Measurements from ENCODE around the gene CABYR. TPM values are rescaled to one million over a fixed set of nuclear protein-coding genes. Genes with fewer than 3 reads are reported as not detected.

The CABYR gene
- total and polyA plus RNA-seq, 7 donors = 0.04 to 1.2 (median 0.21) TPM; not detected in 4

DNA sequence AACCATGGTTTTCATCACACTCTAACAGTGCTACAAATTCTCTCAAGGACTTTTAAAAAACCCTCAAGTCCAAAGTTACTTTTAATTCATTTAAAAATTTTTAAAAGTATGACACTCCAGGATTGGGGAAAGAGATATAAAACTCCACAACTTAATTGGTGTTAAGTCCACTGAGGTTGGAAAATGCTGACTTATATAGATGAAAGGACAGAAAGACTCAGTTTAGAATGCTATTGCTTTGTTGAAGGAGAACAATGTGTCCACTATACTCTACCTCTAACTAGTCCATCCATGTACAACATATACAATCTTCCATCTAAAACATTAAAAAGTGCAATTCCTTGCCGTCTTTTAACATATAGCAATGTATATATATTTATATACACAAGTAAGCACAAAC, 41.2 kb downstream of the CABYR start:
- no peak for TF ChIP-seq CTCF (IDR thresholded peaks at IDR 0.05)

GRCh38 chr18:24181806-24182205, 42.9 kb downstream of the CABYR start:
- Histone ChIP-seq H3K9me3 (no peaks in the 10 kb centered on the region), H3K36me3 (ENCODE audit: insufficient read depth in 1 of 2, low read depth in 1 of 2) (peaks cover 0 to 37% of the 10 kb centered on the region in 2 donors), H3K4me1 (peaks cover 10% of the 10 kb centered on the region), H3K27me3 (ENCODE audit: insufficient read depth in 3 of 3, low read length in 2 of 3) (no peaks in the 10 kb centered on the region), H3K27ac (no peak overlapping the region), H3K4me3 (no peak overlapping the region)
- ATAC-seq (no peak), DNase-seq (no peak)
- WGBS, 3 donors = 62 to 74% (median 63%) methylated on average over 2 of the region's 2 CpGs
- TF ChIP-seq CTCF (IDR thresholded peaks at IDR 0.05) = no peak
- intact Hi-C loops (cut with DNase I) = loop anchor here in 1 of 2 donors (5.0 kb wide), 1 partner anchor 90 kb away; no protein-coding TSS in a partner anchor

More for the DNA sequence above, 41.2 kb downstream of the CABYR start:
- Histone ChIP-seq H3K36me3 (ENCODE audit: insufficient read depth in 1 of 2, low read depth in 1 of 2) (peaks cover 0 to 33% of the 10 kb centered on the region in 2 donors), H3K4me1 (peaks cover 12% of the 10 kb centered on the region), H3K27me3 (ENCODE audit: insufficient read depth in 3 of 3, low read length in 2 of 3) (no peaks in the 10 kb centered on the region), H3K9me3 (no peaks in the 10 kb centered on the region), H3K4me3 (no peak overlapping the region), H3K27ac (no peak overlapping the region)
- intact Hi-C loops (cut with DNase I) = loop anchor here in 1 of 2 donors (5.0 kb wide), 1 partner anchor 92 kb away; no protein-coding TSS in a partner anchor
- ATAC-seq (no peak), DNase-seq (no peak)
- 89 to 93% (median 92%) methylated on average over 1 of the region's 1 CpG for WGBS, 3 donors

- DNase-seq (no peak), ATAC-seq (no peak)
- WGBS, 3 donors = 96 to 99% (median 97%) methylated on average over 7 of the region's 7 CpGs
- Histone ChIP-seq H3K9me3 (no peaks in the 10 kb centered on the region), H3K4me3 (no peak overlapping the region), H3K4me1 (peaks cover 24% of the 10 kb centered on the region), H3K36me3 (ENCODE audit: insufficient read depth in 1 of 2, low read depth in 1 of 2) (peaks cover 0 to 8% of the 10 kb centered on the region in 2 donors), H3K27ac (no peak overlapping the region), H3K27me3 (ENCODE audit: insufficient read depth in 3 of 3, low read length in 2 of 3) (no peaks in the 10 kb centered on the region)
- intact Hi-C loops (cut with DNase I) = no loop called here
- TF ChIP-seq CTCF (IDR thresholded peaks at IDR 0.05) = no peak
Observed at GRCh38 chr18:24185805-24186204, 46.9 kb downstream of the CABYR start.

DNA sequence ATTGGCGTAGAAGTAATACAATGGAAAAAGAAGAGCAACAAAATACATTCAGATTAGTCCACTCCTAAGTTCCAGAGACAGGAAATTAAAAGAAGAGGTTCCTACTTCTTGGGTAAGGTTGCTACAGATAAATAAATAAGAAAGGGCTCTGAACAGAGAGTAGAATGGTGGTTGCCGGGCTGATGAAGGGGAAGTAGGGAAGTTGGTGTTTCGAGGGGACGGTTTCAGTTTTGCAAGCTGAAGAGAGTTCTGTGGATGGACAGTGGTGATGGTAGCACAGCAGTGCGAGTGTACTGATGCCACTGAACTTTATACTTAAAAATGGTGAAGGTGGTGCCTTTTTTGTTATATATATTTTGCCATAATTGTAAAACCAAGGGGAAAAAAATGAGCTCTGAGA, 48.2 kb downstream of the CABYR start:
- intact Hi-C loops (cut with DNase I) = no loop called here
- WGBS, 3 donors = 87 to 96% (median 91%) methylated on average over 5 of the region's 5 CpGs
- ATAC-seq = no peak
- H3K9me3 ChIP-seq = no peaks in the 10 kb centered on the region
- no peak for DNase-seq
- H3K27ac ChIP-seq = no peak overlapping the region
- TF ChIP-seq CTCF (IDR thresholded peaks at IDR 0.05) = no peak
- H3K4me3 ChIP-seq = no peak overlapping the region
- H3K4me1 ChIP-seq = peaks cover 35% of the 10 kb centered on the region
- peaks cover 0 to 4% of the 10 kb centered on the region in 2 donors for H3K36me3 ChIP-seq (ENCODE audit: insufficient read depth in 1 of 2, low read depth in 1 of 2)
- H3K27me3 ChIP-seq (ENCODE audit: insufficient read depth in 3 of 3, low read length in 2 of 3) = no peaks in the 10 kb centered on the region

GRCh38 chr18:24187689-24188088, 48.8 kb downstream of the CABYR start:
- DNase-seq (no peak), ATAC-seq (no peak)
- Histone ChIP-seq H3K36me3 (ENCODE audit: insufficient read depth in 1 of 2, low read depth in 1 of 2) (peaks cover 0 to 4% of the 10 kb centered on the region in 2 donors), H3K9me3 (no peaks in the 10 kb centered on the region), H3K27ac (no peak overlapping the region), H3K4me3 (no peak overlapping the region), H3K4me1 (peaks cover 42% of the 10 kb centered on the region), H3K27me3 (ENCODE audit: insufficient read depth in 3 of 3, low read length in 2 of 3) (no peaks in the 10 kb centered on the region)
- intact Hi-C loops (cut with DNase I) = no loop called here
- no peak for TF ChIP-seq CTCF (IDR thresholded peaks at IDR 0.05)
- 71 to 91% (median 72%) methylated on average over 1 of the region's 1 CpG for WGBS, 3 donors
